Activated T-cell treated with anti-CD3 and anti-CD28 coated beads for 24 hours (primary cell): Measurements from ENCODE around the gene ZBED4.

Experiments used
- DNase-seq: peaks from one replicate; pipeline ENCODE4 v3.0.0-alpha.2; 2020; ENCODE audit warnings: low read depth

Gene ZBED4

DNA sequence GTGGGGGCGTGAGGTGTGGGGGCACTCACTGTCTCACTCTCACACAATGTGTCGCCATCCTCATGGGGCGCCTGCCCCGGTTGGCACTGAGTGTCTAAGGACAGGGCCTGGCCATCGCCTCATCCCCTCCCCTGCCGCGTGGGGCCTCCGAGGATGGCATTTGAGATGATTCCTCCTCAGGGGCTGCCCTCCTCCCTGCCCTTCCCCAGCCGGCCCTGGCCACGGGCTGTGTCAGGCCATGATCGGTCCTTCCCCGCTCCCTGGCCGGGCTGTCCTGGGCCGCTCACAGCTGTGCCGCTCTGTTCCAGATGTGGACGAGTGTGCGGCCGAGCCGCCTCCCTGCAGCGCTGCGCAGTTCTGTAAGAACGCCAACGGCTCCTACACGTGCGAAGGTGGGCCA, 69.3 kb downstream of the ZBED4 start:
- DNase-seq, result no peak

DNA sequence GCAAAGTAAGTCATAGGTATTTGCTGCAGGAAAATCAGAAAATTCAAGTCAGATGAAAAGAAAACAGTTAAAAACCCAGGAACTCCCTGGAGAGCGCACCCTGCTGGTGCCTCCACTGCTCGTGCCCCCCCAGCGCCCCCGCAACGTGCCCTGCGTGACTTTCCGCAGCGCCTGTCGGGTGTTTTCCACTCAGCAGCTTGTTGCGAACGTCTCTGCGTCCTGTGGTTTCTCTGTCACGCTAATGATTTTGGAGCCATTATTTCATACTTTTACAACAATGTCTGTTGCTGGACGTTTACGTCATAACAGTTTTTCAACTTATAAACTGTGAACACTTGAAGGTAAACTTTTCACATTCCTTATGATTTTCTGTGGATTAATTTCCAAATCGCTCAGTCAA, 69.8 kb downstream of the ZBED4 start:
- no peak for DNase-seq

DNA sequence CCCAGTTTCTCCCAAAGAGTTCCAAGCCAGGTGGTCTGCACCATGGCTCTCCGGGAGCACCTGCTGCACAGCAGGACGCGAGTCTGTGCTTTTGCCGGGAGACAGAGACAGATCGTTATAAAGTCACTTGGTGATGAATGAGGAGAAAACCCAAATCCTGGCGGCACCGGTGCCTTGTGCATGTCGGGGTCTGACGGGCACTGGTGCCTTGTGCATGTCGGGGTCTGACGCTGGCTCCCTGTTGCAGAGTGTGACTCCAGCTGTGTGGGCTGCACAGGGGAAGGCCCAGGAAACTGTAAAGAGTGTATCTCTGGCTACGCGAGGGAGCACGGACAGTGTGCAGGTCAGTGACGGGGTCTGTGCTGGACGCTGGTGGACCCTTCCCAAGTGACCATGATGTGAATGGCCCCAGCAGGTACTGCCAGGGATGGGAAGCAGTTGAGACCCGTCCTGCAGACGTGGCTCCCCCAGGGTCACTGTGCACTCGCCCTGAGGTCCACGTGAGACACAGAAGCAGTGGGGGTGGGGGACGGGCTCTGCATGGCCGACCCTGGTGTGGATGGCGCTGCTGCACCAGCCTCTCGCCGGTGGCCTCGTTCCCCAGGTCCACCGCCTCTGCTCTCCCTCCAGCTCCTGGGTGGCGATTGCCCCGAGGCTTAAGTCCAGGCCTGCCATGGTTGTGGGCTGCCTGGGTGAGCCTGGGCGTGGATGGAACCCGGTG, 70.6 kb downstream of the ZBED4 start:
- no peak for DNase-seq

DNA sequence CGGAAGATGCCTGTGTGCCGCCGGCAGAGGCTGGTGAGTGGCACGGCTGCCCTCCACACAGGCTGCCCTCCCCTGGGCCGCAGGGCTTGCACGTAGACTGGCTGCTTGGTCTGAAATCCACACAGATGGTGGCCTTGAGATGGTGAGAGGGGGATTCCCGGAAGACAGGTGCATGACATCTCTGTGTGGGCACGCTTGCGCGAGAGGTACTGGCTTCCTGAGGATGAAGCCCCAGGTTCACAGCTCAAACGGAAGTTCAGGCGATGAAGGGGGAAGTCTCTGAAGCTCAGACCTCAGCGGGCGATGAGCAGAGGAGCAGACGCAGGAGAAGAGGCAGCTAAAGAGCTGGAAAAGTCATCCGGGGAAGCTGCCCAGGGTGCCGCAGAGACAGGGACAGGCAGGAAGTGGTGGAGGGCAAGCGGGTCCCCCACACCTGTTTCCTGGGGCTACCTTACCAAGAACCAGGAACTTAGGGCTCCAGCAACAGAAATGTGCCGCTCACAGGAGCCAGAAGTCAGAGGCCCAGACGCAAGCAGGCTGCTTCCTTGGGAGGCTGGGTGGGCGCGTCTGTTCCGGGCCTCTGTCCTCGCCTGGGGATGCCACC, 72.0 kb downstream of the ZBED4 start:
- DNase-seq, result peak; percentile 53

DNA sequence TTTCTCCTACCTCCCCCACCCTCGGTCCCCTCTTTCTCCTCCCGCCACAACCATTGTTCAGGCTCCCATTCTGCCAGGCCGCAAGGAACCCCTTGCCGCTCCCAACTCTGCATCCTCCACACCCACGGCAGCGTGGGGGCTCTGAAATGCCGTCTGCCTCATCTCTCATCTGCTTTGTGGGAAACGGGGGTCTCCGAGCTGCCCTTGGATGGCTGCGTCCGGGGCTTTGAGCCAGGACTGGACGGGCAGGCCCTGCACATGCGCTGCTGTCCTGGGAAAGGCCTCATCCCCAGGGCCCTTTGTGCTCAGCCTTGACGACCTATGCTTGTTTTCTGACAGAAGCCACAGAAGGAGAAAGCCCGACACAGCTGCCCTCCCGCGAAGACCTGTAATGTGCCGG, 73.3 kb downstream of the ZBED4 start:
- no peak for DNase-seq

DNA sequence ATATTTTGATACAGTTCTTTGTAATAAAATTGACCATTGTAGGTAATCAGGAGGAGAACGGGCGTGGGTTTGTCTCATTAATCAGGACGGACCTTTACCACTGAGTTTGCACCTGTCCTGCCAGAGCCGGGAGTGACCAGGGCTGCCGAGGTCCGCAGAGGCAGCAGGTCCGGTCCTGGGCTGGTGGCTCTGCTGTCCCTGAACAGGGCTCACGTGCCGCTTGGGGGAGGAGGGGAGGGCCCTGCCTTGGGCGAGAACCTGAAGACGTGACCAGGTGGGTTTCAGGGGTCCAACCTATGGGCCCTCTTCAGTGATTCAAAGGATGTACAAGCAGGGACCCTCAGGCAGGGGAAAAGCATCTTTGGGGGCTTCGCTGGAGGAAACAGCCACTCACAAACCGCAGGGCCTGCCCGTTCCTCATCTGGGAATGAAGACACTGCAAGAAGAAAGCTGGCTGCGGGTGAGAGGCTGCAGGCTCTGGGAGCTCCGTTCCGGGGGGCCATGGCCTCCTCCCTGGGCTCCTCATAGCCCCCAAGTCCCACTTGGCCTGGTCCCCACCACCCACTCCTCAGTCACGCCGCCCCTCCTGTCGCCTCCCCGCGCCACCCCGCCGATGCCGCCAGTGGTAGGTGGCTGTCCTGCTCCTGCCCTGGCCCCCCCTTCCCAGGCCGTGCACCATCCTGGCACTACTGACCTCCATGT, 74.0 kb downstream of the ZBED4 start:
- DNase-seq, result no peak

DNA sequence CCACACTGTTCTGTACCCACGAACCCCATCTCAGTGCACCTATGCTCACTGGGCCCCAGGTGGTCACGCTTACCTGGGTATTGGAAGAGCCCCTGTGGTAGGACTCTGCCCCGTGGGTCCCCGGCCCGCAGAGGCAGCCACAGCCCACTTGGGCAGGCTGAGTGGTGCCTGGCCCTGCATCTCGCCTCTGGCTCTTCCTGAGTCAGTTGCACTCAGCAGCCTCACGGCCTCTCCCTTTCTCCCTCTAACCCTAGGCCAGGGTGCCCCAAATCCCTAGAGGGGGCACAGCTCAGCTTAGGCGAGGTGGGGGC, 74.5 kb downstream of the ZBED4 start:
- DNase-seq, result no peak

DNA sequence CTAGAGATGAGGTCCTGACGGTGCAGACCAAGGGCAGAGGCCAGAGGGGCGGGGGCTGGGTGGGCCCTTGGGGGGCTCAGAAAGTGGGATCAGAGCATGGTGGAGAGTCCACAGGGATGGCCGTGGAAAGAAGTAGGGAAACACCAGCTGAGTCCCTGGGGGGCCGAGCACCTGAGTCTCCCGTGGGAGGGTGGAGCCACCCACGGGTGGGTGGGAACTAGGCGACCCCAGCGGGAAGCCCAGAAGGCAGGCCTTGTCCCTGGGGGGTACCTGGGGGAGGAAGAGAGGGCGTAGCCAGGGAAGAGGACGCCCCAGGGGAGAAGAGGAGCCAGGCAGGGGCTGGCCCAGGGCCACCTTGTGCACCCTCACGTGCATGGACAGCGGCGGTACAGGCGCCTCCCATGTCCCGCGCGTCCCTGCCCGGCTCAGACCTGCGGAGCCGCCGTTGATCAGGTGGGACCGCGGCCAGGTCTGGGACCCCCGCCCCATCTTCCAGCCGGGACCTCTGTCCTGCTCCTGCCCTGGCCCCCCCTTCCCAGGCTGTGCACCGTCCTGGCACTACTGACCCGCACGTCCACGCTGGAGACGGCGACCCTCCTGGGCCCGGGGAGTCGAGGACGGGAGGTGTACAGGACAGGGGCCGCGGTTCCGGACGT, 75.0 kb downstream of the ZBED4 start:
- no peak for DNase-seq

DNA sequence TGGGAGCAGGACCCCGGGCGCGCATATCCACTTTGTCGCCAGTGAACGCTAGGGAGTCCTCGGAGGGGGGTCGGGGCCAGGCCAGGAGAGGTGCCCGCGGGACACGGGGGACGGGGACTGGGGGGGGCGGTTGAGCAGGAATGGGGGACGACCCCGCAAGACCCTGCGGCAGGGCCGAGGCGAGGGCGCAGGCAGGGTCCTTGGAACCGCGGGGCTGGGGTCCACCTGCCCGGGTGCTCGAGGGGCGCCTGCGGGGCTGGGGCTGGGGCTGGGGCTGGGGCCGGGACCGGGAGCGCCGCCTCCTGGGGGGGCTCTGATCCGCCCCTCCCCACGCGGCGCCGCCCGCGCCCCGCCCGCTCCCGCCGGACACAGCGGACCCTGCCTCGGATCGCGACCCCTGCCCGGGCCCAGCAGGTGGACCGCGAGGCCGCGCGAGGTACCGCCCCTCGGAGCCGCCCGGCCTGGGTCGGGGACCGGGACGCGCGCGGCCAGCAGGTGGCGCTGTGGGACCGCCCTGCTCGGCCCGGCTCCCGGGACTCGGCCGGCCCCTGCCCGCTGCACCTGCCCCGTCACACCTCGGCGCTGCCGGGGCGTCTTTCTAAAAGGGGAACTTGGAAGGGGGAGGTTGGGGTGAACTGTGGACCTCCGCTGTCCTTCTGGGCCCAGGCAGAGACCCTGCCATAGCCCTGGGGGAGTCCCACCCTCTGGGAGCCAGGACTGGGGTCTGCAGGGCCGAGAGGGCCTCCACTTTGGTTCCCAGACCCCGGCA, 75.8 kb downstream of the ZBED4 start:
- peak; percentile 73 for DNase-seq

DNA sequence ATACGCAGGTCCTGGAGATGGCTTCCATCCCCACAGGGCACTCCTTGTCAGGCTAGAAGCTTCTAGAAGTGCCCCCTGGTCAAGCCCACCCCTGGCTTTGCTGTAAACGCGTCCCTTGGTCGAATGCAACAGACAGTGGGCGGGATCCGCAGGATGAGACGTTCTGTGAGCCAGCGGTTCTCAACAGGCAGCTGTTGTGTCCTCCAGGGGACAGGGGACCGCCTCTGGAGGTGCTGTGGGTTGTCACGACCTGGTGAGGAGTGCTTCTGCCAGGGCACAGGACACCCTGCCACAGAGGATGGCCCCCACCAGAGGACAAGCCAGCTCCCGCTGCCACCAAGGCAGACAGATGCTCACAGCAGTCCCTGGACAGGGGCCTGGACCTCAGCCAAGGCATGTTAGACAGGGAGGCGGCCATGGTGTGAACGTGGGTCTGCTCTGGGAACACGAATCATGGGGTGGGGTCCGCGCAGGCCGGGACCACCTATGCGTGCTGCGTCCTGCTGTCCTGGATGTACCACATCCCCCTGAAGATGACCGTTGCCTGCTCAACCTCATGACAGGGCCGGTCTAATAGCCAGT, 76.4 kb downstream of the ZBED4 start:
- DNase-seq, result no peak

DNA sequence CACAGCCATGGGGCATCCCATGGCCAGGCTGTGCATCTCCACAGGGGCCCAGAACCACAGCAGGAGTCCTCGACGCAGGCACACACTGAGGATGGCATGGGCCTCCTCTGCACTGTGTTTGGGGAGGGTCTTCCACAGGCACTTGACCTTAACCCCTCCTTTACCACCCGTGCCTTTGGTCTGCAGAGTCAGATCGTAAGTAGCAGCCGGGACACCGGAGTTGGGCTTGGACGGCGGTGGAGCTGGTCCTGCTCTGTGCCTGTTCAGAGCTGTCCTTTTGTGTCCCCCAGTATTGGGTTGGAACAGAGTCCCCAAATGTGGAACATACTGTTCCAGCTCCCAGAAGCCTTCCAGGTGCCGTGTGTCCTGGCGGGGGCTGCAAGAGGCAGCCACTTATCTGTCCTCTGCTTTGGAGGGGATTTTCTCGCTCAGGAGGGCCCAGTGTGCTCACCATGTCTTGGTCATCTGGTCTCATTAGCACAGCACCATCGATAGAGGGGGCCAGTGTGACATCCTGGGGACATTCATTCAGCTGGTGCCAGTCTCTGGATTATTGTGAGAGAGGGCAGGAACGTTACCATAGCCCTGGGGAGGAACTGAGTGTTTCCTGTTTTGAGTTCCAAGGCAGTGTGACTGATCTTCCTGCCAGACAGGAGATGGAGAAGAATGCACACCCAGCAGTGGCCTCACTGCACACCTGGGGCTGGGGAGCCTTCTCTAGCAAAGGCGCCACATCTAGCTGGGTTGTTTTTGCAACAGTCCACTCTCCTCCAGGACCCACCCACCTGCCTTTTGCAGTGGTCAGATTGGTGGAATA, 77.2 kb downstream of the ZBED4 start:
- DNase-seq, result no peak

DNA sequence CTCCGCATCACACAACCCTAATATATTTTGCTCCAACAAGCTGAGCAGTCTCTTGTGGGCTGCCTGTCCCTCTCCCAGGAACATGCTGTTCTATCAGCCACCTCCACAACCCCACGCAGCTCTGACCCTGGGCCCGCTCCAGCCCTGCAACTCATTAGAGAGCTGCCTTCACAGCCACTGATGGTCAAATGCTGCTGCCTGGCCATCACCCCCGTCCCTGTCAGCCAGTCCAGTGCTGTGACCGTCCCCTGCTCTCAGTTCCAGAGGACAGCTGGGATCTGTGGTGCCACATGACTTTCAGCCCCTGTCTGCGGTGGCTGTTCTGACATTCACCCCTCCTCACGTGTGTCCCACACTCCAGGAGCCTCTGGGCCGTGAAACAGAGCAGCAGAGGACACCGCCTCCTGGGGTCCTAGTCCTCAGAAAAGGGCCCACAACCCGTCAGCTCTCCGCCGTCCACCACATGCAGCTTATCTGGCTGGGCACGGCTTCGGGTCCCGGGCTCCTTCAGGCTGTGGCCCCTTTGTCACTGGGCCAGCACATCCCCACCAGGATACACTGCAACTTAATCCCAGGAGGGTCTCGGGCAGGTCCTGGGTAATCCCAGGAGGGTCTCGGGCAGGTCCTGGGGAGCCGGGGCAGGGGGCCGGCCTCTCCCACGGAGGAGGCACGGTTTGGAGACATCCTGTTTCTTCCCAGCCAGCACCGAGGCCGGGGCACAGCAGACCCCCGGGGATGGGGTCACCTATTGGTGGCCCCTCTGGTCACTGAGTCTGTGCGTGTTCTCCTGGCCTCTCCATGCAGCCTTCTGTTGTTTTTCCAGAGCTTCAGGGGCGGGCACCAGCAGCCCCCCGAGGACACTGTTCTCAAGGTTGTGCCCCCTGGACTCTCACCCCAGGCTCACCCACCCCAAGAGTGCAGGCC, 79.9 kb downstream of the ZBED4 start:
- DNase-seq, result no peak

DNA sequence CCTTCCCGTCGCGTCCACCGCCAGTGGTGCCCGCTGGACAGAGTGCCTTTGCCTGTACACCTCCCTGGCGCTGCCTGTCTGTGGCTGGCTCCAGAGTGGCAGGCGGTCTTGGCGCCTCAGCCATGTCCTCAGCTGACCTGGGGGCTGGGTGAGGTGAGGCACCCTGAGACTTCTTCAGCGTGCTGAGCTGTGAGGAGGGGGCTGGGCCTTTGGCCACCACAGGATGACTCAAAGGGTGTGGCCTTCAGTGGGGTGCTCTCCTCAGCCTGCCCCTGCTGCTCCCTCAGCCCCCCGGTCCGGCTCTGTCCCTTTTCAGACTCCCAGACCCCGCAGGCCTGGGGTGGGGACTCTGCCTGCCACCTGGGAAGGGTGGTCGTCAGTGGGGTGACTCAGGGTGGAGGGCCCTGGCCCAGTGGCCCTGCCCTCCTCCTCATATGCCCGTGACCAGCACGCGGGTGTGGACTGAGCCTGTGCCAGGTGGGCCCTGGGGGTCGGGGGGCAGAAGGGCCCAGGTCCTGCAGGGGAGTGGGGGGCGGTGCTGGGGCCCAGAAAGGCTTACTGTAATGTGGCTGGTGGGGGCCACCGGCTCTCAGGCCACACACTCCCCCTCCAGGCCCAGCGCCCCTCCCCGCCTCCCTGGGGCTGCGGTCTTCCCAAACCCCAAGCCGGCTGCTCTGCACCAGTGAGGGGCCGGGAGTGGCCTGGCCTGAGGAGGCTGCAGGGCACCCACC, 80.7 kb downstream of the ZBED4 start:
- DNase-seq, result no peak

DNA sequence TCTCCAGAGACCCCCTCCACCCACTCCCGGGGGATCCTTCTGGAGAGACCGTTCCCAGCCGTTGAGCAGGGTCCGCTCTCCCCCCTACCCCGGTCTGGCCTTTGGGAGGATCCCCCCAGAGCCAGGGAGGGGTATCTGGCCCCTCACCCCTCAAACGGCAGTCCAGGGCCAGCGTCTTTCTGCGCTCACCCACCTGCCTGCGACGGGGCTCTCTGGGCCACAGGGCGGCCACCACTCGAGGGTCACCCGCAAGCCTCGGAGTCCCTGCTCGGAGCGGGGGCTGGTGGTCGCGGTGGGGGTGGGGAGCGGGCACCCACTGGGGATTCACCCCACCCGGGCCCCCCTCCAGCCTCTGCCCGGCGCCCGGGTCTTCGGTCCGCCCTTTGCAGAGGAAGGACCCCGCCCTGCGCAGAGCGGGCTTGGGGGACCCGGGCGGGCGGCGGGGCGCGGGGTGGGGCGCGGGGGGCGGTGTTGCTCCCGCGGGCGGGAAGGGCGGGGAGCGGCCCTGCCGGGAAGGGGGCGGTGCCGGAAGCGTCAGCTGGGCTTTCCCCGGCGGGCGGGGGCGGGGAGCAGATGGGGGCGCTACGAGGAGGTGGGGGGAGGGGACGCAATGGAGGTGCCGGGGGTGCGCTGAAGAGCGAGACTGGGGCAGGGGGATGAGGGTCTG, 81.4 kb downstream of the ZBED4 start:
- DNase-seq, result peak; percentile 81

DNA sequence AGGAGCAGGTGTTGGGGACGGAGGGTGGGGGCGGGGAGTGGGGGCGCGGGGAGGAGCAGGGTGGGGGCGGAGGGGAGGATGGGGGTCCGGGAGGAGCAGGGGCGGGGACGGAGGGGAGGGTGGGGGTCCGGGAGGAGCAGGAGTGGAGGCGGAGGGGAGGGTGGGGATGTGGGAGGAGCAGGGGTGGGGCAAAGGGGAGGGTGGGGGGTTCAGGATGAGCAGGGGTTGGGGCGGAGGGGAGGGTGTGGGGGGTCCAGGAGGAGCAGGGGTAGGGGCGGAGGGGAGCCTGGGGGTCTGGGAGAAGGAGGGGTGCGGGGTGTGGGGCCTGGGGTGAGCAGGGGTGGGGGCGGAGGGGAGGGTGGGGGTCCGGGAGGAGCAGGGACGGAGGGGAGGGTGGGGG, 81.9 kb downstream of the ZBED4 start:
- DNase-seq, result no peak

DNA sequence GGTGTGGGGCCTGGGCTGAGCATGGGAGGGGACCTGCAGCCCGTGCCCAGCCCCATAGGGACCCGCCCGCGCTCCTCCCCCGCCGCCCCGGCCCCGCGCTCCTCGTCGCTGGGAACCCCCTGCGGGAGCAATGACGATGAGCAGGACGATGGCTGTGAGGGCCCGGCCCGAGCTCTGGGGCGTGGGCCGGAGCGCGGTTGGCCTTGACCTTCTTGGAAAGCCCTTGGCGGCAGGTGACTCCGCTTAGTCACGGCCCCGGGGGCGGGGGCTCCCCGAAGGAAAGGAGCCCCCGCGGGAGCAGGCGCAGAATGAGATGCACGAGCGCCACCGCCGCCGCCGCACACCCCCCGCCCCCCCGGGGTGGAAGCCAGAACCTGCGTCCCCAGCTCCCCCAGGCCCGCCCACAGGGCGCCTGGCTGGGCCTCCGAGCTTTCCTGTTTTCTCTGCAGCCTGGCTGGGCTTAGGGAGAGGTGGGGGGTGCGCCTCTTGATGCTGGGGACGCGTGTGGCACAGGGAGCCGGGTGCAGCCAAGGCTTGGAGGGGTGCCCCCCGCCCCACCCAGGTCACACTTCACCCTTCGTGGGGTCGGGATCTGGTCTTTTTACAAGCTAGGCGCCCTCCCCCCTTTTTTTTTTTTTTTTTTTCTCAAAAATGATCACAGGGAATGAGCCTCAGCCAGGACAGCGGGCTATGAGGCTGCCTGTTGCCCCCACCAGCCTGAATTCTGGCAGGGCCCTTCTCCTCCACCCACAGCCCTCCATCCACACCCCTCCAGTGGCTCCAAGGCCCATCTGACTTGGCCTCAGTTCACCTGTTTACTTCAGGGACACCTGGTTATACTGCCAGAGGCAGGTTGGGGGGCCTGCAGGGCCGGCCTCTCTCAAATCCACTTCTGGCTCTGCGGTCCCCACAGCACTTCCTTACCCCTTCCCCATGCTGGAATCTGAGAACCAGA, 82.7 kb downstream of the ZBED4 start:
- peak; percentile 93 for DNase-seq

DNA sequence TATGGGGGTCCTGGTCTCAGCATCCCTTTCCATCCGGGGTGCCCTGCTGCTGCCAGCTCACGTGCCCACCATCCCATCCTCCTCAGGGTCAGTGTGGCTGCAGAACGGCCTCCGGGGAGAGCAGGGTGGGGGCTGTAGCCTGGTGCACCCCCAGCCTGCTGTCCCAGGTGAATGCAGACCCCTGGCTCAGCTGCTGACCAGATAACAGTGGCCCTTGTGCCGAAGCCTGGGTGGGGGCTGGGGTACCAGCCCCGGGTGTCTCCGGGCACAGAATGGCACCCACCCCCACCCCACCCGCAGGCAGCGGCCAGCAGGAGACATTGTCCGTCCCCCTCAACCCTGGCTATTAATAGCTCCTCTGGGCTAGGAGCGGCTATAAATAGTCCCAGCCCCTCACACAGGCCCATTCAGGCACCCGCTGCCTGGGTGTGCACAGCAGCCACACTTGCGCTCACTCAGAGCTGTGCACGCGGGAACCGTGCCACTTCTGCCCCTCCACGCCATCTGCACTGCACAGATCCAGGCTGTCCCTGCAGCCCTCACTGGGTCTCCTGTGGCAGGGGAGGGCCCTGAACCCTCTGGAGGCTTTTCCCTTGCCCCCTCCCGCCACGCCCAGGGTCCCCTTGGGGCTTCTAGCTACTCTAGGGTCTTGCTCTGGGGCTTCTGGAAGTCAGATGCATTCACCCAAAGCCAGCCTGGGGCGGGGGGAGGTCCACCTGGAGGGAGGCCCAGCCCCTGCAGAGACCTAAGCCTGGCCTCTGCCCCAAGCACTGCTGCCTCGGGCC, 83.5 kb downstream of the ZBED4 start:
- no peak for DNase-seq
